Mesothelial cell of epicardium (in vitro differentiated cells): ENCODE data around the gene WDR49. TPM values are rescaled to one million over a fixed set of nuclear protein-coding genes. Genes with fewer than 3 reads are reported as not detected.
A peak's percentile ranks its signal among the peaks of the same experiment; 100 is the strongest.

Source experiments
- DNase-seq, 2 experiments: peaks; one replicate each; pipeline ENCODE4 v3.0.0; 2021; ENCODE audit warnings: low spot score in 2 of 2; ENCODE audit not compliant: unreplicated experiment in 2 of 2
- H3K27ac Mint-ChIP-seq: 2 replicates; pipeline ENCODE4 v1.8.0; 2021; ENCODE audit warnings: mixed read lengths
- H3K27me3 Mint-ChIP-seq: 2 replicates; pipeline ENCODE4 v1.8.0; 2021; ENCODE audit warnings: low read depth, mixed read lengths
- H3K36me3 Mint-ChIP-seq: 2 replicates; pipeline ENCODE4 v1.8.0; 2021; ENCODE audit warnings: mixed read lengths
- H3K4me1 Mint-ChIP-seq: 2 replicates; pipeline ENCODE4 v1.8.0; 2021; ENCODE audit warnings: mixed read lengths
- H3K4me3 Mint-ChIP-seq: 2 replicates; pipeline ENCODE4 v1.8.0; 2021; ENCODE audit warnings: mild to moderate bottlenecking, moderate library complexity, mixed read lengths
- H3K9me3 Mint-ChIP-seq: 2 replicates; pipeline ENCODE4 v1.8.0; 2021; ENCODE audit warnings: mixed read lengths
- total RNA-seq: library from RNA; stranded (reverse); gene quantifications from 3 replicates; pipeline ENCODE4 v1.2.1, GENCODE V29; 2021
- TF ChIP-seq, protein P1 (sequence below): fragments of 200-600 bp; sonication (generic); IDR thresholded peaks from one replicate; pipeline ENCODE4 v1.5.0; 2021; ENCODE audit warnings: antibody characterized with exemption; ENCODE audit not compliant: unreplicated experiment

Gene WDR49
- total RNA-seq, 1 donor from 2014 or later, result 0.40 TPM

DNA sequence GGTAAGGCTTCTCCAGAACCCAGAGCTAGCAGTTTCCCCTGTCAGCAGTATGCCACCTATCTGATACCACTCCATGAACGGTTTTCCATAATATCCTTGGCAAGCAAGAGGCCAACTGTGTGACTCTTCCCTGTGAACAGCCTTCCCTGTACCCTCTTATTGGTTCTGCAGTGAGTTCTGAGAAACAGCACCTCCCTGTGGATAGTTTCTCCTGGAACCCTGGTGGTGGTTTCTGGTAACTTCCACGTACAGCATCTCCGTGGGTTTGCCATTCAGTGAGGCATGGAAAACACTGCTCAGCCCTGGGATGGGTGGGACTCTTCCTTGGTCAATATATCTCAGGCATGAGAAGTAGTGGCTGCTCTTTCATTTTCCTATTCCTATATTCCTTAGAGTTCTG, 160.5 kb downstream of the WDR49 start:
- no peak overlapping the region for H3K4me3 Mint-ChIP-seq
- DNase-seq, result no peak
- no peaks in the 10 kb centered on the region for H3K36me3 Mint-ChIP-seq

DNA sequence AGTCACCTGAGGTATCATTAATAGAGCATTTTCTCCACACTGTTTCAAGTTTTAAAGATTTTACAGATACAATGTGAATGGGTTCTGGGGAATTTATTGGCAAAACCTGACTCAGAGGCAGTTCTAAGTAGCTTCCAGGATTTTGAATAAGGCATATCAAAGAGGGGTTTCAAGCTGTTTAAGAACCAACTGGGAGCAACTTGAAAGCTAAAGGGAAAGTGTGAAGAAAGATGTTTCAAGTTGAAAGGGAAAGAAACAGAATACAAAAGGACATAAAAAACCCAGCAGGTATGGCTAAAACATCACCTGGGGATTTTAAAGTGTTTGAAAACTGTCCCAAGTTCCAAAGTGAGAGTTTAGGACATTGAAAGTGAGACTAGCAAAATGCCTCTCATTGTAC, 162.1 kb downstream of the WDR49 start:
- H3K9me3 Mint-ChIP-seq, result peaks cover 9% of the 10 kb centered on the region
- no peaks in the 10 kb centered on the region for H3K36me3 Mint-ChIP-seq
- TF ChIP-seq, protein P1, sequence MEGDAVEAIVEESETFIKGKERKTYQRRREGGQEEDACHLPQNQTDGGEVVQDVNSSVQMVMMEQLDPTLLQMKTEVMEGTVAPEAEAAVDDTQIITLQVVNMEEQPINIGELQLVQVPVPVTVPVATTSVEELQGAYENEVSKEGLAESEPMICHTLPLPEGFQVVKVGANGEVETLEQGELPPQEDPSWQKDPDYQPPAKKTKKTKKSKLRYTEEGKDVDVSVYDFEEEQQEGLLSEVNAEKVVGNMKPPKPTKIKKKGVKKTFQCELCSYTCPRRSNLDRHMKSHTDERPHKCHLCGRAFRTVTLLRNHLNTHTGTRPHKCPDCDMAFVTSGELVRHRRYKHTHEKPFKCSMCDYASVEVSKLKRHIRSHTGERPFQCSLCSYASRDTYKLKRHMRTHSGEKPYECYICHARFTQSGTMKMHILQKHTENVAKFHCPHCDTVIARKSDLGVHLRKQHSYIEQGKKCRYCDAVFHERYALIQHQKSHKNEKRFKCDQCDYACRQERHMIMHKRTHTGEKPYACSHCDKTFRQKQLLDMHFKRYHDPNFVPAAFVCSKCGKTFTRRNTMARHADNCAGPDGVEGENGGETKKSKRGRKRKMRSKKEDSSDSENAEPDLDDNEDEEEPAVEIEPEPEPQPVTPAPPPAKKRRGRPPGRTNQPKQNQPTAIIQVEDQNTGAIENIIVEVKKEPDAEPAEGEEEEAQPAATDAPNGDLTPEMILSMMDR, result no peak
- H3K4me1 Mint-ChIP-seq, result no peaks in the 10 kb centered on the region
- no peak for DNase-seq
- no peak overlapping the region for H3K4me3 Mint-ChIP-seq
- H3K27ac Mint-ChIP-seq, result no peak overlapping the region
- peaks cover 23% of the 10 kb centered on the region for H3K27me3 Mint-ChIP-seq

More for the DNA sequence above, 160.5 kb downstream of the WDR49 start:
- Mint-ChIP-seq H3K4me1 (no peaks in the 10 kb centered on the region), H3K27me3 (peaks cover 23% of the 10 kb centered on the region), H3K27ac (no peak overlapping the region), H3K9me3 (no peaks in the 10 kb centered on the region)
- TF ChIP-seq, protein P1, result peak; percentile 44

DNA sequence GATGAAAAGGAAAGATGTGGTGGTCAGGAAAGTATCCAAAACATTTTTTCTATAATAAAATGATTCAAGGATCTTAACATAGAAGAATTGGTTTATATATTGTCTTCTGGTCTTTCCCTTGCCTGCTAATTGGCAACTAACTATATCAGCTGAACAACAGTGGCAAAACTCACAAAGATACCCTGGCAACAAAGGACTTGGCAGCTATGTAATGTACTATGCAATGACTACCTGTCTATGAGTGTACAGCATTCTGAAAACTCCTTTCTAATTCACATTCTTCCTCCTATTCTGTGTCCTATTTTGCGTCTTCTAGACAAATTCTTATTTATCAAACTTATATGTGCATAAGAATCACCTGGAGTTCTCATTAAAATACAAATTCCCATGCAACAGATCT, 164.2 kb downstream of the WDR49 start:
- Mint-ChIP-seq H3K27me3 (peaks cover 23% of the 10 kb centered on the region), H3K9me3 (peaks cover 20% of the 10 kb centered on the region), H3K4me1 (no peaks in the 10 kb centered on the region), H3K36me3 (no peaks in the 10 kb centered on the region), H3K27ac (no peak overlapping the region), H3K4me3 (no peak overlapping the region)
- TF ChIP-seq, protein P1, result no peak
- DNase-seq, result no peak

DNA sequence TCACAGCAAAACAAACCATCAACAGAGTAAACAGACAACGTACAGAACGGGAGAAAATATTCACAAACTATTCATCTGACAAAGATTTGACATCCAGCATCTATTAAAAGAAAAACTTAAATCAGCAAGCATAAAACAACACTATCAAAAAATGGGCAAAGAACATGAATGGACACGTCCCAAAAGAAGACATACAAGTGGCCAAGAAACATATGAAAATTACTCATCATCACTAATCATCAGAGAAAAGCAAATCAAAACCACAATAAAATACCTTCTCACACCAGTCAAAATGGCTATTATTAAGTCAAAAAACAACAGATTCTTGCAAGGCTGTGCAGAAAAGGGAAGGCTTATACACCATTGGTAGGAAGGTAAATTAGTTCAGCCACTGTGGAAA, 166.2 kb downstream of the WDR49 start:
- no peaks in the 10 kb centered on the region for H3K4me1 Mint-ChIP-seq
- H3K27me3 Mint-ChIP-seq, result peaks cover 19% of the 10 kb centered on the region
- H3K27ac Mint-ChIP-seq, result no peak overlapping the region
- H3K36me3 Mint-ChIP-seq, result no peaks in the 10 kb centered on the region
- DNase-seq, result no peak
- TF ChIP-seq, protein P1, result no peak
- H3K4me3 Mint-ChIP-seq, result no peak overlapping the region
- H3K9me3 Mint-ChIP-seq, result peaks cover 20% of the 10 kb centered on the region

DNA sequence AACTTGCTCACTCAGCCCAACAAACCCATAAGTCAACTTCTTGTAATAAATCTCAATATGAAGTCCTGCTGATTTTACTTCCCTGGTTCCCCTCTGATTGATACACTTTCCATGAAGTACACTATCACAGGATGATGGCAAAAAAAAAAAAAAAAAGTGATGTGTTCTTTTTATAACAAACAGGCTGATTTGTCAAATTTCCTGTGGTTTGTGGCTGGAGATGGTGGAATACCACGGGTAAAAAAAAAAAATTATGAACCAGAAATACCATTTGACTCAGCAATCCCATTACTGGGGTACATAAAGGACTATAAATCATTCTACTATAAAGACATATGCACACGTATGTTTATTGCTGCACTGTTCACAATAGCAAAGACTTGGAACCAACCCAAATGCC, 169.2 kb downstream of the WDR49 start:
- H3K4me1 Mint-ChIP-seq, result no peaks in the 10 kb centered on the region
- H3K27me3 Mint-ChIP-seq, result no peaks in the 10 kb centered on the region
- H3K9me3 Mint-ChIP-seq, result peaks cover 20% of the 10 kb centered on the region
- TF ChIP-seq, protein P1, result no peak
- H3K27ac Mint-ChIP-seq, result no peak overlapping the region
- H3K4me3 Mint-ChIP-seq, result no peak overlapping the region
- DNase-seq, result no peak
- no peaks in the 10 kb centered on the region for H3K36me3 Mint-ChIP-seq
